Activated CD4-positive, alpha-beta T cell treated with anti-CD3 and anti-CD28 coated beads, Interleukin-2, amount 10 ng/mL, durations not matched to agents 24 days and 14 days (primary cell): Measurements from ENCODE around the gene SCAF4. TPM values are rescaled to one million over a fixed set of nuclear protein-coding genes. Genes with fewer than 3 reads are reported as not detected.

ENCODE experiments used
- DNase-seq: peaks from one replicate; pipeline ENCODE4 v3.0.0; 2022
- H3K27ac Mint-ChIP-seq: one replicate; pipeline ENCODE4 v1.8.0; 2022; ENCODE audit warnings: mild to moderate bottlenecking, mixed read lengths
- H3K27me3 Mint-ChIP-seq: one replicate; pipeline ENCODE4 v1.8.0; 2022; ENCODE audit warnings: mixed read lengths
- H3K36me3 Mint-ChIP-seq: one replicate; pipeline ENCODE4 v1.8.0; 2022; ENCODE audit warnings: low read depth, mild to moderate bottlenecking, mixed read lengths
- H3K4me1 Mint-ChIP-seq: one replicate; pipeline ENCODE4 v1.8.0; 2021; ENCODE audit warnings: mixed read lengths
- H3K4me3 Mint-ChIP-seq: one replicate; pipeline ENCODE4 v1.8.0; 2022; ENCODE audit warnings: mild to moderate bottlenecking, moderate library complexity, mixed read lengths
- H3K9me3 Mint-ChIP-seq: one replicate; pipeline ENCODE4 v1.8.0; 2021; ENCODE audit warnings: mixed read lengths
- intact Hi-C: fragments of 100-400 bp; cut with micrococcal nuclease; formaldehyde crosslinking; loops from one replicate; pipeline ENCODE4 v1.15.1; 2023
- total RNA-seq: library from RNA; stranded (reverse); gene quantifications from 2 replicates; pipeline ENCODE4 v1.2.3, GENCODE V29; 2022

Gene SCAF4
- total RNA-seq, 1 donor from 2014 or later = 65.7 TPM

DNA sequence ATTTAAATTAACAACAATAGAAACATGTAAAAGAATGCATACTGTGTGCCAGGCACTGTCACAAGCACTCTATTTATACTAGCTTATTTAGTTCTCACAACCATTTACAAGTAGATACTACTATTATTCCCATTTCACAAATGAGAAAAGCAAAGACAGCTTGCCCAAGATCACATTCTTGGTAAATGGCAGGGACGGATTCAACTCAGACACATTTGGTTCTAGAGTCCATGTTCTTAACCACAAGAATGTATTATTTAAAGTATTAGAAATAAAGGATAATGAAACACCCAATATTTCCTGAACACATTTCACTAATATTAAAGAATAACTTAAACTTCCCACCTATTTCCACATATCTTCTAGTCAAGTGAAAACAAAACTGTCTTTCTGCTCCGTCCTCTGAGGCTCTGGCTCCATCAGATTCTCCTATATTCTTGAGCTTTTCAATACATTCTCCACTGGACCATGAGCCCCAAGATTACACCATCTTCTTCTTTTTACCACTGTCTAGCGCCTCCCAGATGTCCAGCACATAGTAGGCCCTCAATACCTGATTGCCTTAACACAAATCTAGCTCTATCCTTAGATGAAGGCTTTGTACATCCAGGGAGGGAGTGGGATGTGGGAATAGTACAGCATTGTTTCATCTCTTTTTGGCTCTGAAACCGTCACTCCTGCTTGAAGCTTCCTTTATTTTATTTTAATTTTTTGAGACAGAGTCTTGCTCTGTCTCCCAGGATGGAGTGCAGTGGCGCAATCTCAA, 43.1 kb downstream of the SCAF4 start:
- no peak overlapping the region for H3K27ac Mint-ChIP-seq
- no peak overlapping the region for H3K4me3 Mint-ChIP-seq
- no peak for DNase-seq
- no peaks in the 10 kb centered on the region for H3K27me3 Mint-ChIP-seq
- H3K9me3 Mint-ChIP-seq = no peaks in the 10 kb centered on the region
- intact Hi-C loops = no loop called here
- H3K36me3 Mint-ChIP-seq = peaks cover 68% of the 10 kb centered on the region
- H3K4me1 Mint-ChIP-seq = no peaks in the 10 kb centered on the region

DNA sequence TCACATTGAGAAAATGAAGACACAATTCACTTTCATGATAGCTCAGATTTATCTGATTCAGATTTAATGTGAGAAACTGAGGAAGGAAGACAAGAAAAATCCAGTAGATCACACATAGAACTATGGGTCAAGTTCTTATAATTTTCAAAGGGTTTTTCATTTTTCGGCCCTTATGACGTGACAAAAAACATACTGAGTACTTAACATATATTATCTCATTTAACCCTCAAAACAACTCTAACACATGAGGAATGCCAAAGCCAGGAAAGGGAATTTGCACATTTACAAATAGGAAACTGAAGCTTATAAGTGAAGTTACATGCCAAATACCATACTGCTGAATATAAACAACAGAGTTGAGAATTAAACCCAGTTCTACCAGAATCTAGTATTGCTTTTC, 44.8 kb downstream of the SCAF4 start:
- Mint-ChIP-seq H3K27me3 (no peaks in the 10 kb centered on the region), H3K4me3 (no peak overlapping the region), H3K4me1 (peaks cover 1% of the 10 kb centered on the region), H3K9me3 (no peaks in the 10 kb centered on the region), H3K27ac (no peak overlapping the region), H3K36me3 (peaks cover 66% of the 10 kb centered on the region)
- DNase-seq = no peak
- intact Hi-C loops = no loop called here

DNA sequence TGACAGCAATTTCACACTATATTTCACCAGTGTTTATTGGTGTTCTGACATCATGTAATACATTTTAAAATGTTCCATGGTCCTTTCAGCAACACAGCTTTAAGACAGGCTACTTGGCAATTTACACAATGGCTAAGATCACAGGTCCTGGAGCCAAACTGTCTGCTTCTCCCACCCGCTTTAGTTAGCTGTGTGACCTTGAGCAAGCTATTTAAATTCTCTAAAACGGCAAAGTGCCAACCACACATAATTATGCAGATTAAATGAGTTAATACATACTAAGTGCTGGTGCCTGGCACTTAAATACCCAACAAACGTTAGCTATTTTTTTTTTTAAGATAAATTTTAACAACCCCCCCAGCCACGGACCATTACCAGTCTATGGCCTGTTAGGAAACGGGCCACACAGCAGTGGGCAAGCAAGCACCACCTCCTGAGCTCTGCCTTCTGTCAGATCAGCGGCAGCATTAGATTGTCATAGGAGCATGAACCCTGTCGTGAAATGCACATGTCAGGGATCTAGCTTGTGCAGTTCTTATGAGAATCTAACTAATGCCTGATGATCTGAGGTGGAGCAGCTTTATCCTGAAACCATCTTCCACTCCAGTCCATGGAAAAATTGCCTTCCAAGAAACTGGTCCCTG, 45.5 kb downstream of the SCAF4 start:
- Mint-ChIP-seq H3K27ac (no peak overlapping the region), H3K27me3 (no peaks in the 10 kb centered on the region), H3K36me3 (peaks cover 66% of the 10 kb centered on the region), H3K4me3 (no peak overlapping the region), H3K4me1 (peaks cover 1% of the 10 kb centered on the region), H3K9me3 (no peaks in the 10 kb centered on the region)
- intact Hi-C loops = no loop called here
- no peak for DNase-seq

GRCh38 chr21:31684918-31685317, 47.0 kb downstream of the SCAF4 start:
- Mint-ChIP-seq H3K4me3 (no peak overlapping the region), H3K36me3 (peaks cover 56% of the 10 kb centered on the region), H3K27ac (no peak overlapping the region), H3K9me3 (no peaks in the 10 kb centered on the region), H3K27me3 (no peaks in the 10 kb centered on the region), H3K4me1 (peaks cover 1% of the 10 kb centered on the region)
- intact Hi-C loops = no loop called here
- DNase-seq = no peak

DNA sequence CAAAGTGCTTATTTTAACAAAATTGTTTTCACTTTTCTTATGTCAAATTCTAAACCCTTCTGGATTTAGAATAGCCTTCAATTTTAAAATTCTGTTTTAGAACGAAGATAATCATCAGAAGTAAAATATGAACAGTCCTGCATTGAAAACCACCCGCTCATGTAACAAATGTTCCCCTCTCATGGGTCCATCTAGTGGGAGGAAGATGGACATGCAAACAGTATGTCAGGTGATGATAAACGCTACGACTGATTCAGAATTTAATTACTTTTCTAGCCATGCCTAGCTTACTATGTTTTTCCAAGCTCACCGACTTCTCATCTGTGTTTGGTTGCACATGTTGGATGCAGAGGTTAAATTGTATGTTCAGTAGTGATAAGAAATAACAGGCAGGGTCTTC, 48.9 kb downstream of the SCAF4 start:
- Mint-ChIP-seq H3K27ac (no peak overlapping the region), H3K27me3 (no peaks in the 10 kb centered on the region), H3K36me3 (peaks cover 55% of the 10 kb centered on the region), H3K4me3 (no peak overlapping the region), H3K4me1 (peaks cover 1% of the 10 kb centered on the region), H3K9me3 (no peaks in the 10 kb centered on the region)
- intact Hi-C loops = no loop called here
- DNase-seq = no peak

- H3K4me3 Mint-ChIP-seq = no peak overlapping the region
- H3K27me3 Mint-ChIP-seq = no peaks in the 10 kb centered on the region
- DNase-seq = no peak
- H3K36me3 Mint-ChIP-seq = peaks cover 54% of the 10 kb centered on the region
- intact Hi-C loops = no loop called here
- H3K4me1 Mint-ChIP-seq = peaks cover 1% of the 10 kb centered on the region
- no peaks in the 10 kb centered on the region for H3K9me3 Mint-ChIP-seq
- H3K27ac Mint-ChIP-seq = no peak overlapping the region
These were observed 49.3 kb downstream of the SCAF4 start for GRCh38 chr21:31682620-31683019.

- no peaks in the 10 kb centered on the region for H3K9me3 Mint-ChIP-seq
- intact Hi-C loops = no loop called here
- H3K4me3 Mint-ChIP-seq = no peak overlapping the region
- no peak for DNase-seq
- peaks cover 1% of the 10 kb centered on the region for H3K4me1 Mint-ChIP-seq
- H3K36me3 Mint-ChIP-seq = peaks cover 19% of the 10 kb centered on the region
- no peak overlapping the region for H3K27ac Mint-ChIP-seq
- no peaks in the 10 kb centered on the region for H3K27me3 Mint-ChIP-seq
These were observed 53.4 kb downstream of the SCAF4 start for GRCh38 chr21:31678478-31678877.

- DNase-seq = no peak
These were observed 54.9 kb downstream of the SCAF4 start for GRCh38 chr21:31677047-31677446.

GRCh38 chr21:31675960-31676359, 56.0 kb downstream of the SCAF4 start:
- no peak overlapping the region for H3K4me3 Mint-ChIP-seq
- DNase-seq = no peak
- no peaks in the 10 kb centered on the region for H3K27me3 Mint-ChIP-seq
- H3K27ac Mint-ChIP-seq = no peak overlapping the region
- peaks cover 17% of the 10 kb centered on the region for H3K36me3 Mint-ChIP-seq
- H3K9me3 Mint-ChIP-seq = no peaks in the 10 kb centered on the region
- H3K4me1 Mint-ChIP-seq = peaks cover 3% of the 10 kb centered on the region
- intact Hi-C loops = no loop called here

More at GRCh38 chr21:31677047-31677446, 54.9 kb downstream of the SCAF4 start:
- Mint-ChIP-seq H3K4me1 (no peaks in the 10 kb centered on the region), H3K9me3 (no peaks in the 10 kb centered on the region), H3K4me3 (no peak overlapping the region), H3K36me3 (peaks cover 16% of the 10 kb centered on the region), H3K27ac (no peak overlapping the region), H3K27me3 (no peaks in the 10 kb centered on the region)
- intact Hi-C loops = no loop called here

GRCh38 chr21:31675318-31675717, 56.6 kb downstream of the SCAF4 start:
- Mint-ChIP-seq H3K9me3 (no peaks in the 10 kb centered on the region), H3K4me1 (peaks cover 5% of the 10 kb centered on the region), H3K27ac (no peak overlapping the region), H3K36me3 (peaks cover 20% of the 10 kb centered on the region), H3K4me3 (no peak overlapping the region), H3K27me3 (no peaks in the 10 kb centered on the region)
- no peak for DNase-seq
- intact Hi-C loops = no loop called here

DNA sequence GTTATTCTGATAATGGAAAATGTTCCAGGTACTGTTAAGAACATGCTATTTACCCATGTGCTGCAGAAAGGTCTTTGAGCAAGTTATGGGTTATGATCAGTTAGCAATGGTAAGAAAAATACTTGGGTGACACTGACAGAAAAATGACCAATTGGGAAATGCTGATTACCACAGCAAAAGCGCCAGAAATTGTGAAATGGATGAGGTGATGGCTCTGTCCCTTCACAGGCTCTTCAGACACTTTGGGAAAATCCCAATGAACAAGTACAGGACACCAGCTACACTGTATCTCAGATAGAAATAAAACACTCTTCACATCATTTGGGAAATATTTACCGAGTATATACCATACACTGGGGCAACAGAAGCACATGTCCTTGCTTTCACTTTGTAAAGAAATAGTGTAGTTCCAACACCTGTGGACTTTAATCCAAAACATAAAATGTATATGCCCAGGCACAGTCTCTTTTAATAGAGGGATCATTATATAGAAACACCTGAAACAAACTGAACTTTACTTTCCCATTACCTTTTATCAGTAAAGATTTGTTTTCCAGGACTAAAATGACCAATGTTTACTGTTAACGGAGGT, 58.5 kb downstream of the SCAF4 start:
- no peaks in the 10 kb centered on the region for H3K9me3 Mint-ChIP-seq
- peaks cover 15% of the 10 kb centered on the region for H3K4me1 Mint-ChIP-seq
- no peak for DNase-seq
- no peak overlapping the region for H3K27ac Mint-ChIP-seq
- H3K4me3 Mint-ChIP-seq = no peak overlapping the region
- H3K36me3 Mint-ChIP-seq = peaks cover 24% of the 10 kb centered on the region
- intact Hi-C loops = no loop called here
- no peaks in the 10 kb centered on the region for H3K27me3 Mint-ChIP-seq

- H3K27me3 Mint-ChIP-seq = no peaks in the 10 kb centered on the region
- no peak for DNase-seq
- peaks cover 38% of the 10 kb centered on the region for H3K36me3 Mint-ChIP-seq
- no peaks in the 10 kb centered on the region for H3K9me3 Mint-ChIP-seq
- intact Hi-C loops = no loop called here
- H3K27ac Mint-ChIP-seq = no peak overlapping the region
- H3K4me1 Mint-ChIP-seq = peaks cover 23% of the 10 kb centered on the region
- H3K4me3 Mint-ChIP-seq = no peak overlapping the region
These were observed 60.0 kb downstream of the SCAF4 start for GRCh38 chr21:31671931-31672330.

GRCh38 chr21:31671146-31671716, 60.7 kb downstream of the SCAF4 start:
- H3K4me1 Mint-ChIP-seq = peaks cover 30% of the 10 kb centered on the region
- no peak overlapping the region for H3K27ac Mint-ChIP-seq
- peaks cover 45% of the 10 kb centered on the region for H3K36me3 Mint-ChIP-seq
- no peak for DNase-seq
- no peak overlapping the region for H3K4me3 Mint-ChIP-seq
- H3K9me3 Mint-ChIP-seq = no peaks in the 10 kb centered on the region
- intact Hi-C loops = no loop called here
- H3K27me3 Mint-ChIP-seq = no peaks in the 10 kb centered on the region

DNA sequence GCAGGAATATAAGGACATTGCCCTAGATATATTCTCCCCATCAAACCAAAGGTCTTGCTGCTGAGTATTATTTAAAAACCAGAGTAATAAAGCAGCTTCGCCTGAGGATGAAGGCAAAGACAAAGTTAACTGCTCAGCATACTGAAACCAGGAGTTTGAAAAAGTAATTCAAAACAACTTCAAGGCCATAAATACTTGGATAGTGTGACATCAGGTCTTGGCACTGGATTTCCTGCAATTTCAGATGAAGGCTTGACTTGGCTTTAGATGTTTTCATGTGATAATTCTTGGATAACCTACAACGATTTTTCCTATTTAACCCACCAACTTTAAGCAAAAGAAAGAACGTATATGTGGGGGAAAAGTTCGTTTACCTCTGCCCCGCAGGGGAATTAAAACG, 61.8 kb downstream of the SCAF4 start:
- Mint-ChIP-seq H3K27me3 (no peaks in the 10 kb centered on the region), H3K36me3 (peaks cover 53% of the 10 kb centered on the region), H3K4me3 (no peak overlapping the region), H3K4me1 (peaks cover 39% of the 10 kb centered on the region), H3K9me3 (no peaks in the 10 kb centered on the region), H3K27ac (no peak overlapping the region)
- intact Hi-C loops = no loop called here
- no peak for DNase-seq
